Measurements from ENCODE around the gene IMPA2. TPM values are rescaled to one million over a fixed set of nuclear protein-coding genes. Genes with fewer than 3 reads are reported as not detected.

The IMPA2 gene
- total and polyA plus RNA-seq, 2 of the 13 experiments (the other 11 are each of a cell fraction or from before 2014, with no cell fraction given): 37.8 to 71.8 TPM

DNA sequence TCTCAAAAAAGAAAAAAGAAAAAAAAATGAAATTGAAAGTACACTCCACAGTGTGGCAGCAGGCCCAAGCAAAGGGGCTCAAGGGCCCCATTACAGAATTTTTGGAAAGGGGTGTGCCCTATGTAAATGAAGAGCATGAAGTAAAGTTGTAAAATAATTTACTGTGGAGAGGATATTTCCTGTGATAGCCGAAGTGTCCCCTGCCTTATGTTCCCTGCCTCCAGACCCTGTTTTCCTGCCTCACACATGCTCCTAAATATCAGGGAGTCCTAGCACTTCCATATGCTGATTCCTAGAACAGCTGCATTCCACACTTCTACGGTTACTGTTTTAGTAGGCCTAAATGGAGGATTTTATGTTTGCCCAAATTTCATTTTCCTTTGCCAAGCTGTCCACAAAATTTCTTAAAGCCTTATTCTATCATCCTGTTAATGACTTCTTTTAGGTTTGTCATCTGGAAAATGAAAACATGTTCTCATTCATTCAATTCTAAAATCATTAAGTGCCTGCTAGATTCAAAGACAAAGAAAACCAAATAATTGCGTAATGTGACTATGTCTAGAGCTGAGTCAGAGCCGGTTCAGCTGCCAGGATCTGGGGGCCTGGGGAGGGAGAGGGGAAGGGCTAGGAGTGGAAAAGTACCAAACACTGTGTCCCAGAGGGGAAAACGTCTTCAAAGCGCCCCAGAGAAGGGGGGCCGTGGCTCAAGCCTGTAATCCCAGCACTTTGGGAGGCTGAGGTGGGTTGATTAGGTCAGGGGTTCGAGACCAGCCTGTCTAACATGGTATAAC lies 25.9 kb upstream of the IMPA2 start (continued):
- TF ChIP-seq, protein P1, sequence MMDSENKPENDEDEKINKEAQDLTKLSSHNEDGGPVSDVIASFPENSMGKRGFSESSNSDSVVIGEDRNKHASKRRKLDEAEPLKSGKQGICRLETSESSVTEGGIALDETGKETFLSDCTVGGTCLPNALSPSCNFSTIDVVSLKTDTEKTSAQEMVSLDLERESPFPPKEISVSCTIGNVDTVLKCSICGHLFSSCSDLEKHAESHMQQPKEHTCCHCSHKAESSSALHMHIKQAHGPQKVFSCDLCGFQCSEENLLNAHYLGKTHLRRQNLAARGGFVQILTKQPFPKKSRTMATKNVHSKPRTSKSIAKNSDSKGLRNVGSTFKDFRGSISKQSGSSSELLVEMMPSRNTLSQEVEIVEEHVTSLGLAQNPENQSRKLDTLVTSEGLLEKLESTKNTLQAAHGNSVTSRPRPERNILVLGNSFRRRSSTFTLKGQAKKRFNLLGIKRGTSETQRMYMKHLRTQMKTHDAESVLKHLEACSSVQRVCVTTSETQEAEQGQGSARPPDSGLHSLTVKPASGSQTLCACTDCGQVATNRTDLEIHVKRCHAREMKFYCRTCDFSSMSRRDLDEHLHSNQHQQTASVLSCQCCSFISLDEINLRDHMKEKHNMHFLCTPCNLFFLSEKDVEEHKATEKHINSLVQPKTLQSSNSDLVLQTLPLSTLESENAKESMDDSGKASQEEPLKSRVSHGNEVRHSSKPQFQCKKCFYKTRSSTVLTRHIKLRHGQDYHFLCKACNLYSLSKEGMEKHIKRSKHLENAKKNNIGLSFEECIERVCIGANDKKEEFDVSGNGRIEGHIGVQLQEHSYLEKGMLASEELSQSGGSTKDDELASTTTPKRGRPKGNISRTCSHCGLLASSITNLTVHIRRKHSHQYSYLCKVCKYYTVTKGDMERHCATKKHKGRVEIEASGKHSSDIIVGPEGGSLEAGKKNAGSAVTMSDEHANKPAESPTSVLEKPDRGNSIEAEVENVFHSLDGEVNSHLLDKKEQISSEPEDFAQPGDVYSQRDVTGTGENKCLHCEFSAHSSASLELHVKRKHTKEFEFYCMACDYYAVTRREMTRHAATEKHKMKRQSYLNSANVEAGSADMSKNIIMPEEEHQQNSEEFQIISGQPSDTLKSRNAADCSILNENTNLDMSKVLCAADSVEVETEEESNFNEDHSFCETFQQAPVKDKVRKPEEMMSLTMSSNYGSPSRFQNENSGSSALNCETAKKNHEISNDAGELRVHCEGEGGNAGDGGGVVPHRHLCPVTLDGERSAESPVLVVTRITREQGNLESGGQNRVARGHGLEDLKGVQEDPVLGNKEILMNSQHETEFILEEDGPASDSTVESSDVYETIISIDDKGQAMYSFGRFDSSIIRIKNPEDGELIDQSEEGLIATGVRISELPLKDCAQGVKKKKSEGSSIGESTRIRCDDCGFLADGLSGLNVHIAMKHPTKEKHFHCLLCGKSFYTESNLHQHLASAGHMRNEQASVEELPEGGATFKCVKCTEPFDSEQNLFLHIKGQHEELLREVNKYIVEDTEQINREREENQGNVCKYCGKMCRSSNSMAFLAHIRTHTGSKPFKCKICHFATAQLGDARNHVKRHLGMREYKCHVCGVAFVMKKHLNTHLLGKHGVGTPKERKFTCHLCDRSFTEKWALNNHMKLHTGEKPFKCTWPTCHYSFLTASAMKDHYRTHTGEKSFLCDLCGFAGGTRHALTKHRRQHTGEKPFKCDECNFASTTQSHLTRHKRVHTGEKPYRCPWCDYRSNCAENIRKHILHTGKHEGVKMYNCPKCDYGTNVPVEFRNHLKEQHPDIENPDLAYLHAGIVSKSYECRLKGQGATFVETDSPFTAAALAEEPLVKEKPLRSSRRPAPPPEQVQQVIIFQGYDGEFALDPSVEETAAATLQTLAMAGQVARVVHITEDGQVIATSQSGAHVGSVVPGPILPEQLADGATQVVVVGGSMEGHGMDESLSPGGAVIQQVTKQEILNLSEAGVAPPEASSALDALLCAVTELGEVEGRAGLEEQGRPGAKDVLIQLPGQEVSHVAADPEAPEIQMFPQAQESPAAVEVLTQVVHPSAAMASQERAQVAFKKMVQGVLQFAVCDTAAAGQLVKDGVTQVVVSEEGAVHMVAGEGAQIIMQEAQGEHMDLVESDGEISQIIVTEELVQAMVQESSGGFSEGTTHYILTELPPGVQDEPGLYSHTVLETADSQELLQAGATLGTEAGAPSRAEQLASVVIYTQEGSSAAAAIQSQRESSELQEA (CRISPR knock-in tag; IDR thresholded peaks at IDR 0.05; ENCODE audit: not compliant biosample characterization): no peak
- TF ChIP-seq, protein P2, sequence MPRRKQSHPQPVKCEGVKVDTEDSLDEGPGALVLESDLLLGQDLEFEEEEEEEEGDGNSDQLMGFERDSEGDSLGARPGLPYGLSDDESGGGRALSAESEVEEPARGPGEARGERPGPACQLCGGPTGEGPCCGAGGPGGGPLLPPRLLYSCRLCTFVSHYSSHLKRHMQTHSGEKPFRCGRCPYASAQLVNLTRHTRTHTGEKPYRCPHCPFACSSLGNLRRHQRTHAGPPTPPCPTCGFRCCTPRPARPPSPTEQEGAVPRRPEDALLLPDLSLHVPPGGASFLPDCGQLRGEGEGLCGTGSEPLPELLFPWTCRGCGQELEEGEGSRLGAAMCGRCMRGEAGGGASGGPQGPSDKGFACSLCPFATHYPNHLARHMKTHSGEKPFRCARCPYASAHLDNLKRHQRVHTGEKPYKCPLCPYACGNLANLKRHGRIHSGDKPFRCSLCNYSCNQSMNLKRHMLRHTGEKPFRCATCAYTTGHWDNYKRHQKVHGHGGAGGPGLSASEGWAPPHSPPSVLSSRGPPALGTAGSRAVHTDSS (CRISPR knock-in tag; conservative IDR thresholded peaks at IDR 0.05): no peak
- no peak for TF ChIP-seq SNRNP70 (IDR thresholded peaks at IDR 0.05; ENCODE audit: low read depth, low read length)
- no peak for TF ChIP-seq ZSCAN20 (CRISPR knock-in tag; IDR thresholded peaks at IDR 0.05; ENCODE audit: borderline replicate concordance)
- TF ChIP-seq ZFX (CRISPR knock-in tag; IDR thresholded peaks at IDR 0.05; ENCODE audit: low read depth): peak; percentile 29; the same call in 1 of the 2 replicates
- TF ChIP-seq ZSCAN25 (CRISPR knock-in tag; IDR thresholded peaks at IDR 0.05): no peak
- peak; percentile 31; the same call in 1 of the 2 replicates for TF ChIP-seq TCF7 (IDR thresholded peaks at IDR 0.05; ENCODE audit: low read depth)
- TF ChIP-seq ZKSCAN1 (IDR thresholded peaks at IDR 0.05; ENCODE audit: low read length): no peak
- TF ChIP-seq, protein P3, sequence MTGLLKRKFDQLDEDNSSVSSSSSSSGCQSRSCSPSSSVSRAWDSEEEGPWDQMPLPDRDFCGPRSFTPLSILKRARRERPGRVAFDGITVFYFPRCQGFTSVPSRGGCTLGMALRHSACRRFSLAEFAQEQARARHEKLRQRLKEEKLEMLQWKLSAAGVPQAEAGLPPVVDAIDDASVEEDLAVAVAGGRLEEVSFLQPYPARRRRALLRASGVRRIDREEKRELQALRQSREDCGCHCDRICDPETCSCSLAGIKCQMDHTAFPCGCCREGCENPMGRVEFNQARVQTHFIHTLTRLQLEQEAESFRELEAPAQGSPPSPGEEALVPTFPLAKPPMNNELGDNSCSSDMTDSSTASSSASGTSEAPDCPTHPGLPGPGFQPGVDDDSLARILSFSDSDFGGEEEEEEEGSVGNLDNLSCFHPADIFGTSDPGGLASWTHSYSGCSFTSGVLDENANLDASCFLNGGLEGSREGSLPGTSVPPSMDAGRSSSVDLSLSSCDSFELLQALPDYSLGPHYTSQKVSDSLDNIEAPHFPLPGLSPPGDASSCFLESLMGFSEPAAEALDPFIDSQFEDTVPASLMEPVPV (CRISPR knock-in tag; IDR thresholded peaks at IDR 0.05): no peak
- TF ChIP-seq, protein P4, sequence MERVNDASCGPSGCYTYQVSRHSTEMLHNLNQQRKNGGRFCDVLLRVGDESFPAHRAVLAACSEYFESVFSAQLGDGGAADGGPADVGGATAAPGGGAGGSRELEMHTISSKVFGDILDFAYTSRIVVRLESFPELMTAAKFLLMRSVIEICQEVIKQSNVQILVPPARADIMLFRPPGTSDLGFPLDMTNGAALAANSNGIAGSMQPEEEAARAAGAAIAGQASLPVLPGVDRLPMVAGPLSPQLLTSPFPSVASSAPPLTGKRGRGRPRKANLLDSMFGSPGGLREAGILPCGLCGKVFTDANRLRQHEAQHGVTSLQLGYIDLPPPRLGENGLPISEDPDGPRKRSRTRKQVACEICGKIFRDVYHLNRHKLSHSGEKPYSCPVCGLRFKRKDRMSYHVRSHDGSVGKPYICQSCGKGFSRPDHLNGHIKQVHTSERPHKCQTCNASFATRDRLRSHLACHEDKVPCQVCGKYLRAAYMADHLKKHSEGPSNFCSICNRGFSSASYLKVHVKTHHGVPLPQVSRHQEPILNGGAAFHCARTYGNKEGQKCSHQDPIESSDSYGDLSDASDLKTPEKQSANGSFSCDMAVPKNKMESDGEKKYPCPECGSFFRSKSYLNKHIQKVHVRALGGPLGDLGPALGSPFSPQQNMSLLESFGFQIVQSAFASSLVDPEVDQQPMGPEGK (CRISPR knock-in tag; IDR thresholded peaks at IDR 0.05): peak; percentile 98
- TF ChIP-seq ZNF468 (CRISPR knock-in tag; IDR thresholded peaks at IDR 0.05): no peak
- peak; percentile 63 for TF ChIP-seq SAP130 (CRISPR knock-in tag; IDR thresholded peaks at IDR 0.05; ENCODE audit: low read depth)
- TF ChIP-seq, protein P5, sequence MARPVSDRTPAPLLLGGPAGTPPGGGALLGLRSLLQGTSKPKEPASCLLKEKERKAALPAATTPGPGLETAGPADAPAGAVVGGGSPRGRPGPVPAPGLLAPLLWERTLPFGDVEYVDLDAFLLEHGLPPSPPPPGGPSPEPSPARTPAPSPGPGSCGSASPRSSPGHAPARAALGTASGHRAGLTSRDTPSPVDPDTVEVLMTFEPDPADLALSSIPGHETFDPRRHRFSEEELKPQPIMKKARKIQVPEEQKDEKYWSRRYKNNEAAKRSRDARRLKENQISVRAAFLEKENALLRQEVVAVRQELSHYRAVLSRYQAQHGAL (CRISPR knock-in tag; IDR thresholded peaks at IDR 0.05; ENCODE audit: not compliant biosample characterization): no peak

Data from HepG2 (cell line).